HTR-8/SVneo (cell line): ENCODE data around the gene EBI3.
"Not testable (repeated sequence)": the region's sequence is repeated elsewhere in the genome, so short reads cannot be mapped to it uniquely, and the experiment has no call there.

Source experiments
- DNase-seq: peaks from one replicate; pipeline ENCODE4 v3.0.0; 2011; ENCODE audit warnings: low spot score, mixed read lengths; ENCODE audit not compliant: insufficient read length
- FAIRE-seq: peaks from 2 replicates; lab custom pipeline; 2011; peaks lifted over from hg19 to GRCh38; lab: Jason Lieb, UNC

EBI3 gene

DNA sequence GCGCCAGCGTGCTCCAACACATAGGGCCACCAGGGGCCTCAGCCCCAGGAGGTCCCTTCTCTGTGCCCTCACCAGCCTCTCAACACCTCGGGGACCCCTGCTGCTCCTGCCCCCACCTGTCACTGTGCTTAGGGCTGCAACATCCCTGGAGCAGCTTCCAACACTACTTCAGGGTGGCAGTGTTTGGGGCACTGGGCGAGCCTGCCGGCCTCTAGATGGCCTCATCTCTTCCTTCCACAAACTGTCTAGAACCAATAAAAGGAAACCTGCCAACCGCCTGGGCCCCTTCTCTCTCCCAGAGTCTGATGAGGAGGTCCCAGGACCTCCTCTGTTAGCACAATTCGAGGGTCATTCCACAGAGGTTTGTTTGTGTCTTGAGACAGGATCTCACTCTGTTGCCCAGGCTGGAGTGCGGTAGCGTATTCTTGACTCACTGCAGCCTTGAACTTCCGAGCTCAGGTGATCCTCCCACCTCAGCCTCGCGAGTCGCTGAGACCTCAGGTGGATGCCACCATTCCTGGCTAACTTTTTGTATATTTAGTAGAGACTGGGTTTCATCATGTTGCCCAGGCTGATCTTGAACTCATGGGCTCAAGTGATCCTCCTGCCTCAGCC lies 39.6 kb downstream of the EBI3 start:
- no peak for DNase-seq
- FAIRE-seq, result no peak

DNA sequence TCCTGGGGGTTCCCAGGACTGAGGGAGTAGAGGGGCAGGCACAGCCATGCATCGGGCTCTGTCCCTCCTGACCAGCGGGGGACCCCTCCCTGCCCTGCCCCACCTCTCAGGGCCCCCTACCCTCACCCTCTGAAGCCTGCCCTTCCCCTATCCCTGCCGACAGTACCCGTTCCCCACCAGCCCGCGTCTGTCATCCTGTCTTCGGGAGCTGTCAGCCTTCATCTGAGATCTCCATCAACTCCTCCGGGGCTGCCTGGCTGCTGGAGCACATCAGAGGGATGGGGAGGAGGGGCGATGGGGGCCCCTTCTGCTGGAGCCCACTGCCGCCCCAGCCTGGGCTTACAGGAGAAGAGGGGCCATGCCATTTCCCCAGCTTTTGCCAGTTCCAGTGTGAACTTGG lies 43.6 kb downstream of the EBI3 start:
- FAIRE-seq (no peak), DNase-seq (no peak)

DNA sequence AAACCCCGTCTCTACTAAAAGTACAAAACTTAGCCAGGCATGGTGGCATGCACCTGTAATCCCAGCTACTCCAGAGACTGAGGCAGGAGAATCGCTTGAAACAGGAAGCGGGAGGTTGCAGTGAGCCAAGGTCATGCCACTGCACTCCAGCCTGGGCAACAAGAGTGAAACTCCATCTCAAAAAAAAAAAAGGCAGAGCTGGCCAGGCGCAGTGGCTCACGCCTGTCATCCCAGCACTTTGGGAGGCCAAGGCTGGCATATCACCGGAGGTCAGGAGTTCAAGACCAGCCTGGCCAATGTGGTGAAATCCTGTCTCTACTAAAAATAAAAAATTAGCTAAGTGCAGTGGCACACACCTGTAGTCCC lies 45.0 kb downstream of the EBI3 start:
- not testable (repeated sequence) for FAIRE-seq

DNA sequence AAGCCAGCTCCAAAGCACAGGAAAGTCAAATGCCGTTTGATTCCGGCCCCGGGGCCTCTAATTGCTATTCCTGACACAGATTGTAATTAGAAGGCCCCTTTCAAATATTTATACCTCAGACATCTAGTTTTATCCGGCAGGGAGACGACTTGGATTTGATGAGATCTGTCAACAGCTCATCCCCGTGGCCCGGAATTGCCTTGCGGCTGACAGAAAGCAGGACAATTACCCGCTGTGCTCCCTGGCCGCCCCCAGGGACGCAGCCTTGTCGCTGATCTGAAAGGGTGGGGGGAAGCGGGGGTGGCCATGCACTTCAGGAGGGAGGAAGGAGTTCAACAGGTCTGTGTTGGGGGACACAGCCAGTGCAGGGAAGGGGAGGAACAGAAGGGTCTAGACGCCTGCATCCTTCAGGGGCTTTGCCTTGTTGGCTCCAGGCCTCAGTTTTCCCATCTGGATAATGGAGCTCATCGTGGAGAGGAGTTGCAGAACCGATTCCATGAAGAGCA lies 47.9 kb downstream of the EBI3 start:
- FAIRE-seq, result no peak

More for the DNA sequence above, 45.0 kb downstream of the EBI3 start:
- not testable (repeated sequence) for DNase-seq

DNA sequence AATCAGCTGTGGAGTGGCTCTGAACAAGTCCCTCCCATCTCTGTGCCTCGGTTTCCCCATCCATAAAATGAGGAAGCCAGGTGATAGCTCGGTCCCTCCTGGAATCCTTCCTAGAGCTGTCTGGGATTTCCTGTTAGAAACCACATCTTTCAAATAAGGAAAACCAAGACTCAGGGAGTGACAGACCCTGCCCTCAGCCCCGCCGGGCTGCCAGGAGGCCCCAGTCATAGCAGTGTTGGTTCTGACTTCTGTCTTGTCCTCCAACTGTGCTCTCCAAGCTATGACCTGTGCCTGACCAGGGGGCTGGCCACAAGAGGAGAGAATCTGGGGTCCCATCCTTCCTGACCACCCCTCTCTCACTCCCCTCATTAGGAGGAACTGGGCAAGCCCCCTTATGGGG lies 48.7 kb downstream of the EBI3 start:
- FAIRE-seq, result no peak

More for the DNA sequence above, 47.9 kb downstream of the EBI3 start:
- DNase-seq, result no peak

DNA sequence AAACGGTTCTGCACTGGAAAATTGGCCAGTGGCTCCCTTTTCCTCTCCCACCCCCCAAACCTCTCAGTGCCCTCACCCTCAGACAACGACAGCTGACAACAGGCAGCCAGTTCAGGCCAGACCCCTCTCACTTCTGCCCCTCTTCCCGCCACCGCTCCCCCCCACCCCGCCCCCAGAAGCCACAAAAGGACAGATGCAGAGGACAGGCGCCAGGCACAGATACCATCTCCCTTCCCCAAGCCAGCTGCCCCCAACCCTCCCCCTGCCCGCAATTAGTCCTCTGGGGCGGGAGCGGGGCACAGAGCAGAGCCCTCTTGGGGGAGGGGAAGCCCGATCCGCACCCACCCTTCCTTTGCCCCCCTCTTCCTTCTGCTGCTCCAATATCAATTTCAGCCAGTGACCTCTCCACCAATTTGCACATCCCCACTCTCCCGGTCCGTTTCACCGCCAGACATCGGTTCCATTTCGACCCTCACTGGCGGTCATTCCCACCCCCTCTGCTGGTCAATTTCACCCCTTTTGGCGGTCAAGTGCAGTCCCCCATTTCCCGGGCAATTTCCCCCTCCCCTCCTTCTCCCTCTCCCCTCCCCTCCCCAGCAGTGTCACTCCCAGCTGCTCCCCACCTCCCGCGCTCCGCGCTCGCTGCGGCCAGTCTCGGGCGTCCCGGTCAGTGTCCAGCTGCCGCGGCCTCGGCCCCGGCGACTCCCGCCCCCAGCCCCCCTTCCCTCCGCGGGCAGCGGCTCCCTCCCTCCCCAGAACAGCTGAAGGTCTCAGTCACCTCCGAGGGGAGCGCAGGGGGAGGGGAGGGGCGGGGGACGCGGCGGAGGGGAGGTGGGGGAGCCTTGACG lies 49.3 kb downstream of the EBI3 start, which contains the start of gene SHD:
Gene SHD, plus strand, starts transcription at position 848 of the 848 bp plus-strand sequence. CDS start 798 bp downstream, outside the sequence.
- DNase-seq (no peak), FAIRE-seq (no peak)

More for the DNA sequence above, 48.7 kb downstream of the EBI3 start:
- DNase-seq, result no peak

DNA sequence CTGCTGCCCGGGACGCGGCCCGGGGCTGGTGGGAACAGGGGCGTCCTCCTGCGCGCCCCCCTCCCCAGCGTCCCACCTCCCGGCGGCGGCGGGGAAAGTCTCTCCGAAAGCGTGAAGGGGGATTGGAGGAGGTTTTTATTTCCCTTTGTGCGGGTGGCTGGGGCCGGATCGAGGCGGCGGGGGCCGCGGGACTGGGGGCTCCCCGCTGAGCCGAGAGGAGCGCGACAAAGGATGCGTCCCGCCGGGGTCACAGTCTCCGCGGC lies 49.9 kb downstream of the EBI3 start:
- FAIRE-seq, result no peak
- DNase-seq, result no peak

DNA sequence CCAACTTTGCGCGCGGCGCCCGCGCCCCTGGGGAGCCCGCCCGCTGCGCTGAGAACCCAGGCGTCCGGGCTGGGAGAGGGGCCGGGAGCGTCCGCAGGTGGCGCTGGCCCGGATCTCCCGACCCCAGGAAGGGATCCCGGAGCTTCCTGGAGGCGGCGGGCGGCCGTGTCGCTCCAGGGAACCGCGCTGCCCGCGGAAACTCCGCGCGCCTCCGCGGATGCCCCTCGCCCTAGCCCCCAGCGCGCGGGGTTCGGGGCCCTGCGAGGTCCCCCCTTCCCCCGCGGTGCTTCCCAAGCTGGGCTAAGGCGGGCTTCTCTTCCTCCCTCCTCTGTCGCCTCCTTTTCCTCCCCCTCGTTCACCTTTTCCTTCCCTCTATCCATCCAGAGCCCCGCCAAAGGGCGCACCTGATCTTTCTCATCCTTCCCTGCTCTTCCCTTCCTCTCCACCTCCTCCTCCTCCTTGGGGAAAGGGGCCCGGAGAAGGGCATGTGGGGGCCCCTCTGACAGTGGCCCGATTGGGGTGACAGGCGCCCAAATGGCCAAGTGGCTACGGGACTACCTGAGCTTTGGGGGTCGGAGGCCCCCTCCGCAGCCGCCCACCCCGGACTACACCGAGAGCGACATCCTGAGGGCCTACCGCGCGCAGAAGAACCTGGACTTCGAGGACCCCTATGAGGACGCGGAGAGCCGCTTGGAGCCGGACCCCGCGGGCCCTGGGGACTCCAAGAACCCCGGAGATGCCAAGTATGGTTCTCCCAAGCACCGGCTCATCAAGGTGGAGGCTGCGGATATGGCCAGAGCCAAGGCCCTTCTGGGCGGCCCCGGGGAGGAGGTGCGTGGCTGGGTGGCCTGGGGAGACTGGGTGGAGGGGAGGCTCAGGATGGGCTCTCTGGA lies 50.5 kb downstream of the EBI3 start:
- FAIRE-seq (no peak), DNase-seq (no peak)

DNA sequence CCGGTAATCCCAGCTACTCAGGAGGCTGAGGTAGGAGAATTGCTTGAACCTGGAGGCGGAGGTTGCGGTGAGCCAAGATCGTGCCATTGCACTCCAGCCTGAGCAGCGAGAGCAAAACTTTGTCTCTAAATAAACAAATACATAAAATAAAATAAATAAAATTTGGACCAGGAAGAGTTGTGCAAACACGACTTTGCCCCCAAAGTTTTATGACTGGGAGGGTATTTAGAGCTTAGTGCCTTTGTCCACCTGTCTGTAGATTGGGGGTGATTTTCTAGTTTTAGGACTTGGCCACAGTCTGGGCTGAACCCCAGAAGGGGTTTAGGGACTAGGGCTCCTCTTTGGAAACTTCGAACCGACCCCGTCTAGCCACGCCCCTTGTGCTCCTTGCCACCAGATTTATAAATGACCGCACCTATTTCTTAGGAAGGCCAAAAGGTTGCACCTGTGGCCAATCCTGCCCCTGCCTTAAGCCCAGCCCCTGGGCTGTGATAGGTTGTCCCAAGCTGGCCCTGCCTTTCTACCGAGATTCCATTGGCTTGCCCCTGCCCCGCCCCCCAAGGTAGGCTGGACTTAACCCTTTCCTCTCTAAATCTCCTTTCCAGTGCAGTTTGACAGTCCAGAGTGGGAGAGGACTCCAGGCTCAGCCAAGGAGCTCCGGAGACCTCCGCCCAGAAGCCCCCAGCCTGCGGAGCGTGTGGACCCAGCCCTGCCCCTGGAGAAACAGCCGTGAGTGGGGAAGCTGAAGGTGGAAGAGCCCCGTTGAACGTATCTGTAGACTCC lies 55.0 kb downstream of the EBI3 start:
- FAIRE-seq (no peak), DNase-seq (no peak)

DNA sequence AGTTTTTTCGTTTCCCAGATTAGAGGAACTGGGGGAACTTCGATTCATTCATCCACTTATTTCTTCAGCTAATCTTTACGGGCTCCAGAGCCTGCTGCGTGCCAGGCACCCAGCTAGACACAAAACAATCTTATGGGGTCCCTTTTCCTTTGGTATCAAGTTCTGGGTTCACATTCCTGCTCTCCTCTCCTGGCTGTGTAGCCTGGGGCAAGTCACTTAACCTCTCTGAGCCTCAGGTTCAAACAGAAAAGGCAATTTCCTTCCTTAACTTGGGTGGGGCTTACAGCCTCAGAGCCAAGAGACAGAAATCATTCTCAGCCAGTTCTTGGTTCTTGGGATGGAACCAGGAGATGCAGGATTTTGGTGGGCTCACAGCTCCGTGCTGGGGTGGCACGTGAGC lies 55.7 kb downstream of the EBI3 start:
- FAIRE-seq (no peak), DNase-seq (no peak)

DNA sequence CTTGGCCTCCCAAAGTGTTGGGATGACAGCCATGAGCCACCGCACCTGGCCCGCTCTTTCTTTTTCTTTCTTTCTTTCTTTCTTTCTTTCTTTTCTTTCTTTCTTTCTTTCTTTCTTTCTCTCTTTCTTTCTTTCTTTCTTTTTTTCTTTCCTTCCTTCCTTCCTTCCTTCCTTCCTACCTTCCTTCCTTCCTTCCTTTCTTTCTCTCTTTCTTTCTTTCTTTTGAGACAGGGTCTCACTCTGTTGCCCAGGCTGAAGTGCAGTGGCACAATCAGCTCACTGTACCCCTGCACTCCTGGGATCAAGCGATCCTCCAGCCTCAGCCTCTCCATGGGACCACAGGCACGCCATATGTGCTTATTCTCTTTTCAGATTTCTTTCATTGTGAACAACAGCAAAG lies 56.8 kb downstream of the EBI3 start:
- not testable (repeated sequence) for DNase-seq, FAIRE-seq
